Measurements from ENCODE around the gene PLPPR1. TPM values are rescaled to one million over a fixed set of nuclear protein-coding genes. Genes with fewer than 3 reads are reported as not detected.

The PLPPR1 gene
- total and polyA plus RNA-seq, 2 of the 4 experiments (the other 2 are of a cell fraction): not detected

GRCh38 chr9:101018467-101018866 is 10.1 kb upstream of the PLPPR1 start:
- H2AK5ac ChIP-seq (ENCODE audit: low read depth, low read length): no peak overlapping the region
- H2AK9ac ChIP-seq (replicated peaks; ENCODE audit: low read depth, low read length, poor library complexity): no peak overlapping the region
- no peak overlapping the region for H3K4me3 ChIP-seq (ENCODE audit: insufficient read depth, low read depth, low read length)
- 30% methylated on average over 2 of the region's 2 CpGs; no CpG with 5 or more reads in 1 of the 2 experiments for WGBS, 2 experiments (ENCODE audit: extremely low coverage in 2 of 2, insufficient read length in 1 of 2)
- ChIA-PET CTCF (no interaction called here), POLR2A (ENCODE audit: unreplicated experiment) (no interaction called here)
- no peaks in the 10 kb centered on the region for H4K20me1 ChIP-seq (ENCODE audit: insufficient read depth, low read length)
- H3K4me1 ChIP-seq (ENCODE audit: control insufficient read depth, insufficient read depth, low read length): no peaks in the 10 kb centered on the region
- no peak overlapping the region for H2BK5ac ChIP-seq (ENCODE audit: low read depth, low read length, poor library complexity, severe bottlenecking)
- H3K23ac ChIP-seq (ENCODE audit: low read depth, low read length): no peak overlapping the region
- no TSS peak for BruUV-seq (replicated peaks)
- dilution Hi-C loops (cut with HindIII; ENCODE audit: low sequenced_read_pairs, unreplicated experiment): no loop called here
- H3K4ac ChIP-seq (ENCODE audit: low read depth, low read length): no peak overlapping the region
- H2BK20ac ChIP-seq (ENCODE audit: low read depth, low read length): no peak overlapping the region
- H3K27me3 ChIP-seq (ENCODE audit: control insufficient read depth, insufficient read depth, low read length): no peaks in the 10 kb centered on the region
- no peak overlapping the region for H2BK15ac ChIP-seq (ENCODE audit: low read depth, low read length)
- DNase-seq: no peak
- H3K56ac ChIP-seq (ENCODE audit: extremely low read depth, insufficient read depth, low read length): no peak overlapping the region
- in situ Hi-C loops (cut with MboI; ENCODE audit: low sequenced_read_pairs): no loop called here
- H3K4me2 ChIP-seq (ENCODE audit: low read depth, low read length): no peak overlapping the region
- H3K36me3 ChIP-seq (ENCODE audit: control insufficient read depth, insufficient read depth, low read length): no peaks in the 10 kb centered on the region
- TF ChIP-seq MXI1 (IDR thresholded peaks at IDR 0.05; ENCODE audit: borderline replicate concordance, low read depth, low read length): no peak
- TF ChIP-seq CEBPB (IDR thresholded peaks at IDR 0.05; ENCODE audit: low read depth, low read length): no peak
- TF ChIP-seq POLR2A (IDR thresholded peaks at IDR 0.05; ENCODE audit: low read depth, low read length): no peak
- no peak for TF ChIP-seq CHD1 (IDR thresholded peaks at IDR 0.05; ENCODE audit: low read depth, low read length)
- TF ChIP-seq RAD21 (IDR thresholded peaks at IDR 0.05; ENCODE audit: low read length): no peak
- TF ChIP-seq FOS (IDR thresholded peaks at IDR 0.05; ENCODE audit: low read depth, low read length): no peak
- no peak for TF ChIP-seq RCOR1 (IDR thresholded peaks at IDR 0.05; ENCODE audit: insufficient replicate concordance, low read length)
- TF ChIP-seq MAZ (IDR thresholded peaks at IDR 0.05; ENCODE audit: borderline replicate concordance, low read depth, low read length): no peak
- TF ChIP-seq NFE2L2 (IDR thresholded peaks at IDR 0.05; ENCODE audit: low read depth, low read length): no peak
- TF ChIP-seq USF2 (IDR thresholded peaks at IDR 0.05; ENCODE audit: low read depth, low read length): no peak
- no peak overlapping the region for H2BK120ac ChIP-seq (ENCODE audit: low read depth, low read length)
- no peak overlapping the region for H3K18ac ChIP-seq (ENCODE audit: low read depth, low read length)
- H4K91ac ChIP-seq (ENCODE audit: insufficient read depth, low read depth, low read length): no peak overlapping the region
- H3K27ac ChIP-seq (ENCODE audit: insufficient read depth, low read length): no peak overlapping the region
- intact Hi-C loops (cut with micrococcal nuclease): no loop called here
- no peaks in the 10 kb centered on the region for H3K9me1 ChIP-seq (ENCODE audit: insufficient read depth, low read length)
- no peak overlapping the region for H3K14ac ChIP-seq (replicated peaks; ENCODE audit: low read depth, low read length)
- no peaks in the 10 kb centered on the region for H3K79me1 ChIP-seq (ENCODE audit: low read depth in 1 of 2, low read length in 2 of 2)
- no peak overlapping the region for H4K5ac ChIP-seq (ENCODE audit: low read depth, low read length)
- ATAC-seq (ENCODE audit: low read depth): no peak
- H3K9me3 ChIP-seq (ENCODE audit: control insufficient read depth, insufficient read depth, low read length): peaks cover 1% of the 10 kb centered on the region; the same call in 1 of the 2 replicates
- no peak overlapping the region for H3K9ac ChIP-seq (ENCODE audit: low read depth, low read length)
- H4K8ac ChIP-seq (ENCODE audit: low read depth in 2 of 2, low read length in 2 of 2): no peak overlapping the region
- H2AFZ ChIP-seq (replicated peaks; ENCODE audit: low read length, poor library complexity): no peak overlapping the region
